Measurements from ENCODE around the gene LRFN2.
A peak's percentile ranks its signal among the peaks of the same experiment; 100 is the strongest.

Gene LRFN2

GRCh38 chr6:40414617-40415016, 172.5 kb downstream of the LRFN2 start:
- Histone ChIP-seq H3K4me3 (no peak overlapping the region), H3K27ac (no peak overlapping the region)

- Histone ChIP-seq H3K27ac (no peak overlapping the region), H3K4me3 (no peak overlapping the region)
Measured at GRCh38 chr6:40413239-40413638, 173.9 kb downstream of the LRFN2 start.

- Histone ChIP-seq H3K27ac (no peak overlapping the region), H3K4me3 (no peak overlapping the region)
Measured at GRCh38 chr6:40411881-40412280, 175.3 kb downstream of the LRFN2 start.

GRCh38 chr6:40410821-40411220, 176.3 kb downstream of the LRFN2 start:
- no peak overlapping the region for H3K27ac ChIP-seq
- H3K4me3 ChIP-seq, result no peak overlapping the region

- no peak overlapping the region for H3K27ac ChIP-seq
- H3K4me3 ChIP-seq, result no peak overlapping the region
Measured at GRCh38 chr6:40409716-40410397, 177.3 kb downstream of the LRFN2 start.

GRCh38 chr6:40408786-40409542, 178.2 kb downstream of the LRFN2 start:
- Histone ChIP-seq H3K4me3 (no peak overlapping the region), H3K27ac (no peak overlapping the region)

- Histone ChIP-seq H3K4me3 (no peak overlapping the region), H3K27ac (no peak overlapping the region)
Measured at GRCh38 chr6:40407239-40407638, 179.9 kb downstream of the LRFN2 start.

GRCh38 chr6:40406175-40406574, 181.0 kb downstream of the LRFN2 start:
- Histone ChIP-seq H3K27ac (no peak overlapping the region), H3K4me3 (no peak overlapping the region)

GRCh38 chr6:40400738-40401137, 186.4 kb downstream of the LRFN2 start:
- Histone ChIP-seq H3K4me3 (no peak overlapping the region), H3K27ac (no peak overlapping the region)

- no peak overlapping the region for H3K27ac ChIP-seq
- no peak overlapping the region for H3K4me3 ChIP-seq
Measured at GRCh38 chr6:40399888-40400457, 187.2 kb downstream of the LRFN2 start.

GRCh38 chr6:40398810-40399477, 188.2 kb downstream of the LRFN2 start:
- Histone ChIP-seq H3K4me3 (no peak overlapping the region), H3K27ac (no peak overlapping the region)

- H3K27ac ChIP-seq, result peak overlapping the region in 1 of 21 experiments; percentile 12
- H3K4me3 ChIP-seq, result no peak overlapping the region
Measured at GRCh38 chr6:40398034-40398691, 189.0 kb downstream of the LRFN2 start.

GRCh38 chr6:40397287-40398033, 189.7 kb downstream of the LRFN2 start:
- Histone ChIP-seq H3K4me3 (no peak overlapping the region), H3K27ac (peak overlapping the region in 4 of 21 experiments; percentile 14 to 58 (median 22))

GRCh38 chr6:40395698-40396076, 191.5 kb downstream of the LRFN2 start:
- H3K27ac ChIP-seq, result peak overlapping the region in 1 of 21 experiments; percentile 10
- H3K4me3 ChIP-seq, result no peak overlapping the region

GRCh38 chr6:40395066-40395697, 192.0 kb downstream of the LRFN2 start:
- Histone ChIP-seq H3K4me3 (no peak overlapping the region), H3K27ac (no peak overlapping the region)

- H3K4me3 ChIP-seq, result no peak overlapping the region
- no peak overlapping the region for H3K27ac ChIP-seq
Measured at GRCh38 chr6:40394381-40394780, 192.8 kb downstream of the LRFN2 start.

GRCh38 chr6:40393641-40394040, 193.5 kb downstream of the LRFN2 start:
- no peak overlapping the region for H3K27ac ChIP-seq

GRCh38 chr6:40392589-40392988, 194.6 kb downstream of the LRFN2 start:
- Histone ChIP-seq H3K27ac (no peak overlapping the region), H3K4me3 (no peak overlapping the region)

More at GRCh38 chr6:40393641-40394040, 193.5 kb downstream of the LRFN2 start:
- H3K4me3 ChIP-seq, result no peak overlapping the region

Measured in skin epidermis (tissue), 12 donors.